Endothelial cell (in vitro differentiated cells): Measurements from ENCODE around the gene SMIM8. TPM values are rescaled to one million over a fixed set of nuclear protein-coding genes. Genes with fewer than 3 reads are reported as not detected.

Experiments used
- DNase-seq: peaks from one replicate; pipeline ENCODE4 v3.0.0; 2021; ENCODE audit warnings: low spot score
- H3K27ac Mint-ChIP-seq: one replicate; pipeline ENCODE4 v1.8.0; 2021; ENCODE audit warnings: mixed read lengths, inconsistent platforms; ENCODE audit not compliant: unreplicated experiment
- H3K27me3 Mint-ChIP-seq: one replicate; pipeline ENCODE4 v1.8.0; 2021; ENCODE audit warnings: mild to moderate bottlenecking, moderate library complexity, mixed read lengths, inconsistent platforms; ENCODE audit not compliant: unreplicated experiment
- H3K36me3 Mint-ChIP-seq: one replicate; pipeline ENCODE4 v1.8.0; 2021; ENCODE audit warnings: mild to moderate bottlenecking, low read depth, mixed read lengths, inconsistent platforms; ENCODE audit not compliant: unreplicated experiment
- H3K4me1 Mint-ChIP-seq: one replicate; pipeline ENCODE4 v1.8.0; 2021; ENCODE audit warnings: mild to moderate bottlenecking, mixed read lengths, inconsistent platforms; ENCODE audit not compliant: unreplicated experiment
- H3K4me3 Mint-ChIP-seq: one replicate; pipeline ENCODE4 v1.8.0; 2021; ENCODE audit warnings: mild to moderate bottlenecking, mixed read lengths, inconsistent platforms; ENCODE audit not compliant: unreplicated experiment
- H3K9me3 Mint-ChIP-seq: one replicate; pipeline ENCODE4 v1.8.0; 2021; ENCODE audit warnings: mixed read lengths, inconsistent platforms; ENCODE audit not compliant: unreplicated experiment
- total RNA-seq: library from RNA; stranded (reverse); fragmentation: NEBNext Ultra II Directional; extraction: Animal tissue kit (Norgen Biotek cat#: 25700); gene quantifications from one replicate; pipeline ENCODE4 v1.2.1, GENCODE V29; 2021; ENCODE audit not compliant: unreplicated experiment
- TF ChIP-seq, protein P1 (sequence below): fragments of 200-600 bp; sonication (generic); IDR thresholded peaks from one replicate; pipeline ENCODE4 v1.5.0; 2021; ENCODE audit warnings: antibody characterized with exemption; ENCODE audit not compliant: unreplicated experiment

Gene SMIM8
- total RNA-seq, 1 donor from 2014 or later: 11.6 TPM

DNA sequence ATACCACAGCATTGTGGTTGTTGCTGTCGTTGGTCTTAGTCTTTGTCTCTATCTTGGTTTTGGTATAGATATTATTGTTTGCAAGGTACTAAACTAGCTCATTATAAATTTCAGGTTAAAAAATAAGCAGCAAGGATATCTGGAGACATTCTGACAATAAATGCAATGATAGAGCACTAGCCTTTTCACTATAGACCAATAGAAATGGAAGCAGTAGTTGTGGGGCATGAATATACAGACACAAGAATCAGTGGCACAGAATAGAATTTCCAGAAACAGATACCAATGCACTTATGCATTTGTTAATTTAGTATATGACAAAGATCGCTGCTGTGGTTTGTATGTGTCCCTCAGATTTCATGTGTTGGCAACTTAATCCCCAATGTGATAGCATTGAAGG is 54.3 kb downstream of the SMIM8 start:
- Mint-ChIP-seq H3K27ac (no peak overlapping the region), H3K4me1 (peaks cover 18% of the 10 kb centered on the region), H3K4me3 (no peak overlapping the region), H3K36me3 (no peaks in the 10 kb centered on the region), H3K27me3 (peaks cover 2% of the 10 kb centered on the region), H3K9me3 (no peaks in the 10 kb centered on the region)
- DNase-seq: no peak
- TF ChIP-seq, protein P1, sequence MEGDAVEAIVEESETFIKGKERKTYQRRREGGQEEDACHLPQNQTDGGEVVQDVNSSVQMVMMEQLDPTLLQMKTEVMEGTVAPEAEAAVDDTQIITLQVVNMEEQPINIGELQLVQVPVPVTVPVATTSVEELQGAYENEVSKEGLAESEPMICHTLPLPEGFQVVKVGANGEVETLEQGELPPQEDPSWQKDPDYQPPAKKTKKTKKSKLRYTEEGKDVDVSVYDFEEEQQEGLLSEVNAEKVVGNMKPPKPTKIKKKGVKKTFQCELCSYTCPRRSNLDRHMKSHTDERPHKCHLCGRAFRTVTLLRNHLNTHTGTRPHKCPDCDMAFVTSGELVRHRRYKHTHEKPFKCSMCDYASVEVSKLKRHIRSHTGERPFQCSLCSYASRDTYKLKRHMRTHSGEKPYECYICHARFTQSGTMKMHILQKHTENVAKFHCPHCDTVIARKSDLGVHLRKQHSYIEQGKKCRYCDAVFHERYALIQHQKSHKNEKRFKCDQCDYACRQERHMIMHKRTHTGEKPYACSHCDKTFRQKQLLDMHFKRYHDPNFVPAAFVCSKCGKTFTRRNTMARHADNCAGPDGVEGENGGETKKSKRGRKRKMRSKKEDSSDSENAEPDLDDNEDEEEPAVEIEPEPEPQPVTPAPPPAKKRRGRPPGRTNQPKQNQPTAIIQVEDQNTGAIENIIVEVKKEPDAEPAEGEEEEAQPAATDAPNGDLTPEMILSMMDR: no peak

DNA sequence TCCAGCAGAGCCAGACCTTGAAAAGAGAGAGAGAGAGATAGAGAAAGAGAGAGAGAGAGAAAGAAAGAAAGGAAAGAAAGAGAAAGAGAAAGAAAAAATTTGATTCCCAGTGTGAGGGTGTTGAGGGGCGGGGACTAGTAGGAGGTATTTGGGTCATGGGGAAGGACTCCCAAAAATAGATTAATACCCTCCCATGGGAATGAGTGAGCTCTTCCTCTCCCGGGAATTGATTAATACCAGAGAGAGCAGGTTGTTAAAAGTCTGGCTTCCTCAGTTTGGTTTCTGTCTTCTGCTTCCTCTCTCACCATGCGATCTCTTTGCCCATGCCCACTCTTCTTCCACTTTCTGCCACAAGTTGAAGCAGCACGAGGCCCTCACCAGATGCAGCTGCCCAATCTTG is 56.6 kb downstream of the SMIM8 start:
- Mint-ChIP-seq H3K36me3 (no peaks in the 10 kb centered on the region), H3K27me3 (peaks cover 2% of the 10 kb centered on the region), H3K27ac (peak overlapping the region; percentile 30), H3K4me3 (no peak overlapping the region), H3K4me1 (peaks cover 18% of the 10 kb centered on the region), H3K9me3 (no peaks in the 10 kb centered on the region)
- TF ChIP-seq, protein P1: no peak
- DNase-seq: no peak

DNA sequence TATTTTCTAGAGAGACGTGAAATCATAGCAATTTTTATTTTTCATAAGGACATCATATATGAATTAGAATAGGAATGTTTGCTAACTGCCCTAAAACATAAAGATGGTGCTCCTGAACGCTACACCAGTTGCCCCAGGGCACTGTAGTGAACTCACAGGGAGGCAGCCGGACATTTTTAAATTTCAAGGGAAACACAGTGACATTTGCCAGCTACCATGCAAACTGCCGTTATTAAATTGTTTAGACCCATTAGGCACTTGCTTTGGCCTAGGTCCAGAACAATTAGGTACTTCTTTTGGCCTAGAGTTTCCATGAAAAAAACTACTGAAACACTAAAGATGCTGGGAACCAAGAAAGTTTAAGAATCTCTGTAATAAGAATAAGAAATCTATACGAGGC is 60.5 kb downstream of the SMIM8 start:
- Mint-ChIP-seq H3K4me3 (no peak overlapping the region), H3K27me3 (peaks cover 2% of the 10 kb centered on the region), H3K36me3 (no peaks in the 10 kb centered on the region), H3K27ac (no peak overlapping the region), H3K9me3 (no peaks in the 10 kb centered on the region), H3K4me1 (peaks cover 20% of the 10 kb centered on the region)
- TF ChIP-seq, protein P1: no peak
- no peak for DNase-seq

DNA sequence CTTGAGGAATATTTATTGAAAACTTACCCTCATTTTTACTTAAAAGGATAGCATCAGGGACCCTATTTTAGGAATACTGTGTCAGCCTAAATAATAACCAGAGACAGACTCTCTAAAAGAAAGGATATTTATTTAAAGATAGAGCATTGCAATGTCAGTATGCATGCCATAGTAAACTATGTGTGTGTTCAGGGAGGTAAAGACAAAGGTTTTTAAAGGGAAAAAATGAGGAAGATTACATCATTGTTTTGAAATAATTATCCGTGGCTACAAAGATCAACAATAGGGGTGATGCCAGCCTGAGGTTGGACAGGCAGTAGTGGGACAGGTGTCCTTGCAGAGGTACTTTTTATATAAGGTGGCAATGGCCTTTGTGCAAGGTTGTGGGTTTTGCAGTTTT is 61.6 kb downstream of the SMIM8 start:
- TF ChIP-seq, protein P1: no peak
- Mint-ChIP-seq H3K36me3 (no peaks in the 10 kb centered on the region), H3K4me3 (no peak overlapping the region), H3K27me3 (no peaks in the 10 kb centered on the region), H3K9me3 (no peaks in the 10 kb centered on the region), H3K4me1 (peaks cover 18% of the 10 kb centered on the region), H3K27ac (no peak overlapping the region)
- no peak for DNase-seq

DNA sequence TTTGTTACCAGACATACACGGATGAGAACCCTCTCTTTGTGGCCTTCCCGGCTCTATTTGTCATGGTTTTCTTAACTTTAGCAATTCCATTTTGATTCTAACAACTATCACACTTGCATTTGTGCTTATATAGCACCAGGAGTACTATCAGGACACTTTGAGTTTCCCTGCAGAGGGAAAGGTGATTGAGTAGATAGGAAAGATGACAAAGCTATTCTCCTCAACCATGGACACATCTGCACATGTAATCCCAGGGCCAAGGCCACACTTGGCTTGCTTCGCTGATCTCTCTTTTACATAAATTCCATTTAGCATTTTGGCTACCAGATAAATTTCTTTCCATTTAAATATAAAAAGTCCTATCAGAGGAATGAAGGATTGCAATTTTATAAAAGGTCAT is 62.1 kb downstream of the SMIM8 start:
- no peak for DNase-seq
- Mint-ChIP-seq H3K4me3 (no peak overlapping the region), H3K9me3 (no peaks in the 10 kb centered on the region), H3K27me3 (no peaks in the 10 kb centered on the region), H3K27ac (no peak overlapping the region), H3K4me1 (peaks cover 16% of the 10 kb centered on the region), H3K36me3 (no peaks in the 10 kb centered on the region)
- TF ChIP-seq, protein P1: no peak
